Kidney (tissue), 14 donors: Measurements from ENCODE around the gene RILPL1. TPM values are rescaled to one million over a fixed set of nuclear protein-coding genes. Genes with fewer than 3 reads are reported as not detected.
A peak's percentile ranks its signal among the peaks of the same experiment; 100 is the strongest.
"Not testable (repeated sequence)": the region's sequence is repeated elsewhere in the genome, so short reads cannot be mapped to it uniquely, and the experiment has no call there.

ENCODE experiments used
- DNase-seq, 5 donors: peaks; one replicate each; pipeline ENCODE4 v3.0.0-alpha.2; 2013 to 2020
- FAIRE-seq: peaks from 2 replicates; lab custom pipeline; 2012; peaks lifted over from hg19 to GRCh38; lab: Jason Lieb, UNC
- H3K27ac ChIP-seq, 2 donors: one replicate each; pipeline ENCODE4 v1.7.0; 2013; ENCODE audit warnings: low read depth in 2 of 2, low read length in 2 of 2, inconsistent platforms in 1 of 2
- H3K27me3 ChIP-seq: one replicate; pipeline ENCODE4 v1.7.1; 2013; ENCODE audit warnings: low read length, inconsistent platforms; ENCODE audit not compliant: control insufficient read depth, insufficient read depth
- H3K36me3 ChIP-seq, 3 donors: one replicate each; pipeline versions ENCODE4 v1.7.0 to v1.7.1; 2013; ENCODE audit warnings: low read length in 3 of 3, control low read depth in 1 of 3, inconsistent platforms in 1 of 3; ENCODE audit not compliant: insufficient read depth in 3 of 3, control insufficient read depth in 2 of 3
- H3K4me1 ChIP-seq, 3 donors: one replicate each; pipeline versions ENCODE4 v1.7.0 to v1.7.1; 2013; ENCODE audit warnings: low read length in 3 of 3, inconsistent platforms in 1 of 3, low read depth in 1 of 3; ENCODE audit not compliant: control insufficient read depth in 2 of 3, insufficient read depth in 2 of 3
- H3K4me3 ChIP-seq, 3 donors: one replicate each; pipeline versions ENCODE4 v1.7.0 to v1.8.1; 2013; ENCODE audit warnings: low read length in 3 of 3, control low read depth in 1 of 3, inconsistent platforms in 1 of 3
- H3K9ac ChIP-seq, 3 donors: one replicate each; pipeline versions ENCODE4 v1.7.0 to v1.7.1; 2013; ENCODE audit warnings: low read length in 3 of 3, control low read depth in 1 of 3, inconsistent platforms in 1 of 3
- H3K9me3 ChIP-seq, 3 donors: one replicate each; pipeline versions ENCODE4 v1.7.0 to v1.7.1; 2013; ENCODE audit warnings: low read length in 3 of 3, control low read depth in 1 of 3, inconsistent platforms in 1 of 3; ENCODE audit not compliant: control insufficient read depth in 2 of 3, insufficient read depth in 1 of 3
- intact Hi-C: fragments of 100-400 bp; cut with DNase I; formaldehyde crosslinking; loops from one replicate; pipeline ENCODE4 v1.11.1; 2022
- polyA plus RNA-seq: library from polyadenylated mRNA; stranded (reverse); fragments of 350-450 nt; fragmentation: Illumina TruSeq; extraction: RNeasy Lipid Tissue Mini Kit (QIAGEN cat#74804); gene quantifications from one replicate; pipeline ENCODE4 v1.2.3, GENCODE V29; 2014; ENCODE audit warnings: low read depth, low replicate concordance; ENCODE audit not compliant: insufficient read depth
- total RNA-seq: library from RNA; stranded (reverse); fragmentation: NEBNext Ultra II Directional; extraction: Animal tissue kit (Norgen Biotek cat#: 25700); gene quantifications from one replicate; pipeline ENCODE4 v1.2.1, GENCODE V29; 2021
- TF ChIP-seq, protein P1 (sequence below): IDR thresholded peaks from 3 replicates; pipeline ENCODE4 v1.5.1; 2012; ENCODE audit warnings: mild to moderate bottlenecking, moderate library complexity, borderline replicate concordance; ENCODE audit not compliant: insufficient read depth; ENCODE audit errors: extremely low read depth
- donor health status: control.
- donor health status: control.
- donor health status: control.
- donor health status: control.
- donor health status: control.
- donor health status: DM: yes; HTN: yes; CAD: no.
- donor health status: Normal renal cell carcinoma (clear cell type).

The RILPL1 gene
- total and polyA plus RNA-seq, 2 donors from 2014 or later: 14.1 to 19.0 TPM

DNA sequence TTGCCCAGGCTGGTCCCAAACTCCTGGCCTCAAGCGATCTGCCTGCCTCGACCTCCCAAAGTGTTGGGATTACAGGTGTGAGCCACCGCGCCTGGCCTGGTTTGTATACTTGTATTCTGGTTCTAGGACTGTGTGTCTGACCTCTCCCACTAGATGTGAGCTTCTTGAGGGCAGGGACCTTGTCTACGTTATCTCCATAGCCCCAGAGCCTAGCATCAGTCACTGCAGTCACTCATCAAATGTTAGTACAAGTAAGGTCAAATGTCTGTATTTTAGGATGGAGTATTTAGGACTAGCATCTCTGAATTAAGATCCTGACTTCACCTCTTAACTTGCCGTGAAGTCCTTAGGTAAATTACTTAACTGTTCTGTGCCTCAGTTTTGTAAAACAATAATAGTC lies 99.9 kb downstream of the RILPL1 start:
- no peaks in the 10 kb centered on the region for H3K27me3 ChIP-seq
- intact Hi-C loops: no loop called here
- peaks cover 0 to 7% (median 0%) of the 10 kb centered on the region in 3 donors for H3K4me1 ChIP-seq
- no peak overlapping the region for H3K27ac ChIP-seq
- H3K36me3 ChIP-seq: peaks cover 0 to 5% (median under 1%) of the 10 kb centered on the region in 3 donors
- TF ChIP-seq, protein P1, sequence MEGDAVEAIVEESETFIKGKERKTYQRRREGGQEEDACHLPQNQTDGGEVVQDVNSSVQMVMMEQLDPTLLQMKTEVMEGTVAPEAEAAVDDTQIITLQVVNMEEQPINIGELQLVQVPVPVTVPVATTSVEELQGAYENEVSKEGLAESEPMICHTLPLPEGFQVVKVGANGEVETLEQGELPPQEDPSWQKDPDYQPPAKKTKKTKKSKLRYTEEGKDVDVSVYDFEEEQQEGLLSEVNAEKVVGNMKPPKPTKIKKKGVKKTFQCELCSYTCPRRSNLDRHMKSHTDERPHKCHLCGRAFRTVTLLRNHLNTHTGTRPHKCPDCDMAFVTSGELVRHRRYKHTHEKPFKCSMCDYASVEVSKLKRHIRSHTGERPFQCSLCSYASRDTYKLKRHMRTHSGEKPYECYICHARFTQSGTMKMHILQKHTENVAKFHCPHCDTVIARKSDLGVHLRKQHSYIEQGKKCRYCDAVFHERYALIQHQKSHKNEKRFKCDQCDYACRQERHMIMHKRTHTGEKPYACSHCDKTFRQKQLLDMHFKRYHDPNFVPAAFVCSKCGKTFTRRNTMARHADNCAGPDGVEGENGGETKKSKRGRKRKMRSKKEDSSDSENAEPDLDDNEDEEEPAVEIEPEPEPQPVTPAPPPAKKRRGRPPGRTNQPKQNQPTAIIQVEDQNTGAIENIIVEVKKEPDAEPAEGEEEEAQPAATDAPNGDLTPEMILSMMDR: no peak
- FAIRE-seq: no peak
- H3K9ac ChIP-seq: no peak overlapping the region
- H3K4me3 ChIP-seq: peak overlapping the region in 1 of 3 donors; percentile 38
- H3K9me3 ChIP-seq: no peaks in the 10 kb centered on the region
- no peak for DNase-seq

DNA sequence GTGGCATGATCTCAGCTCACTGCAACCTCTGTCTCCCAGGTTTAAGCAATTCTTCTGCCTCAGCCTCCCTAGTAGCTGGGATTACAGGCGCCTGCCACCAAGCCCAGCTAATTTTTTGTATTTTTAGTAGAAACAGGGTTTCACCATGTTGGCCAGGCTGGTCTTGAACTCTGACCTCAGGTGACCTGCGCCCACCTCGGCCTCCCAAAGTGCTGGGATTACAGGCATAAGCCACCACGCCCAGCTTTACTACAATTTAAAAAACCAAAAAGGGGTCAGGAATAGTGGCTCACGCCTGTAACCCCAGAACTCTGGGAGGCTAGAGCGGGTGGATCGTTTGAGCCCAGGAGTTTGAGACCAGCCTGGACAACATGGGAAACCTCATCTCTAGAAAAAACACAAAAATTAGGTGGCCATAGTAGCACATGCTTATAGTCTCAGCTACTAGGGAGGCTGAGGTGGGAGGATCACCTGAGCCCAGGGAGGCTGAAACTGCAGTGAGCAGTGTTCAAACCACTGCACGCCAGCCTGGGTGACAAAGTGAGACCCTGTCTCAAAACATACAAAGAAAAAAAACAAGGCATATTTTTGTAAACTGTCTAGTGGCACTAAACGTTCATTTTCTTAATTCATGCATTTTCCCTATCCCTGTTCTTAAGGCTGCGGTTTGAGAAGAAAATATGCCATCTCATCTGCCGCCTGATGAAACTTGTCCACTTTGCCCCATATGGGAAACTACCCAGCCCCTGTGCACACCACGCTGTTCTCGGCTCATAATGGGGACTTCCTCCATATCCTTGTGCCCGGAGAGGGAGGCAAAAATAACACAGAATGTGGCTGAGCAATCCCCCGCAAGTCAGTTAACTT lies 101.3 kb downstream of the RILPL1 start:
- peak overlapping the region in 1 of 2 donors; percentile 19 for H3K27ac ChIP-seq
- H3K9ac ChIP-seq: peak overlapping the region in 2 of 3 donors; percentile 10 to 29
- H3K9me3 ChIP-seq, intact Hi-C loops, FAIRE-seq, H3K27me3 ChIP-seq, H3K36me3 ChIP-seq, H3K4me1 ChIP-seq: not testable (repeated sequence)
- H3K4me3 ChIP-seq: peak overlapping the region in 2 of 3 donors; percentile 36 to 38
- DNase-seq: peak in 3 of 5 donors; percentile 20 to 53 (median 48)

DNA sequence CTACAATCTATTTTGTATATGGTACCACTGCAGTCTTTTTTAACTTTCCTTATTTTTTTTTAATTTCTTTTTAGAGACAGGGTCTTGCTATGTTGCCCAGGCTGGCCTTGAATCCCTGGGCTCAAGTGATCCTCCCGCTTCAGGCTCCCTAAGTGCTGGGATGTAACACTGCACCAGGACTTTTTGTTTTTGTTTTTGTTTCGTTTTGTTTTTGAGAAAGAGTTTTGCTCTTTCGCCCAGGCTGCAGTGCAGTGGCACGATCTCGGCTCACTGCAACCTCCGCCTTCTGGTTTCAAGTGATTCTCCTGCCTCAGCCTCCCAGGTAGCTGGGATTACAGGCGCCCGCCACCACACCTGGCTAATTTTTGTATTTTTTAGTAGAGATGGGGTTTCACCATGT lies 104.4 kb downstream of the RILPL1 start:
- H3K27me3 ChIP-seq, H3K4me1 ChIP-seq, intact Hi-C loops, H3K27ac ChIP-seq, DNase-seq, H3K9ac ChIP-seq, H3K4me3 ChIP-seq, H3K9me3 ChIP-seq, FAIRE-seq: not testable (repeated sequence)
- peaks cover 0 to 12% (median 6%) of the 10 kb centered on the region in 3 donors for H3K36me3 ChIP-seq

DNA sequence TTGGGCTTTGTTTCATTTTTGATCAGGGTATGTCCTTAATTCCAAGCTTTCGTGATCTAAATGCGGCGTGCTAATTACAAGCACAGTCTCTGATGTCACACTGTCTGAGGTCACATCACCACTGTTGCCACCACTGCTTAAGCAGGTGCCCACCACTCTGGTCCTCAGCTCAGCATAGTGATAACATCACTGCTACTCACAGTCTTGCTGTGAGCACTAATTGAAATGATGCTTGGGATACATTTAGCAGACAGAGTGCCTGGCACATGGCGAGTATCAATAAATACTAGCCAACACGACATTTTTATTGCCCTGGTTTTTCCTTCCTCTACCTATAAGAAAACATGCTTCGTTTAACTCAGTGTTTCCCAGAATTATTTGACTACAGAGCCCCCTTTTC lies 104.9 kb downstream of the RILPL1 start:
- Histone ChIP-seq H3K4me3 (no peak overlapping the region), H3K9me3 (no peaks in the 10 kb centered on the region), H3K27me3 (no peaks in the 10 kb centered on the region), H3K27ac (no peak overlapping the region), H3K9ac (no peak overlapping the region), H3K36me3 (peaks cover 0 to 12% (median 6%) of the 10 kb centered on the region in 3 donors), H3K4me1 (peaks cover 0 to 3% (median 0%) of the 10 kb centered on the region in 3 donors)
- FAIRE-seq: no peak
- DNase-seq: no peak
- TF ChIP-seq, protein P1: no peak
- intact Hi-C loops: no loop called here
